GM20000 (cell line): ENCODE data around the gene PLN.

ENCODE experiments used
- DNase-seq: peaks from one replicate; pipeline ENCODE4 v3.0.0; 2012; ENCODE audit warnings: low spot score
- CTCF ChIP-seq: IDR thresholded peaks from 2 replicates; pipeline ENCODE4 v1.5.1; 2012; ENCODE audit warnings: mild to moderate bottlenecking, control low read depth; ENCODE audit errors: extremely low read depth, missing control alignments

Gene PLN

GRCh38 chr6:118603372-118603771, 55.3 kb downstream of the PLN start:
- no peak for DNase-seq
- no peak for TF ChIP-seq CTCF

- no peak for TF ChIP-seq CTCF
- peak; percentile 24 for DNase-seq
Measured at GRCh38 chr6:118606268-118606667, 58.2 kb downstream of the PLN start.

GRCh38 chr6:118606858-118607257, 58.8 kb downstream of the PLN start:
- DNase-seq: no peak
- TF ChIP-seq CTCF: no peak
